ENCODE measurements around the gene MED13L. TPM values are rescaled to one million over a fixed set of nuclear protein-coding genes. Genes with fewer than 3 reads are reported as not detected.

The MED13L gene
- total RNA-seq, 2 experiments from 2014 or later, result 203 to 208 TPM

DNA sequence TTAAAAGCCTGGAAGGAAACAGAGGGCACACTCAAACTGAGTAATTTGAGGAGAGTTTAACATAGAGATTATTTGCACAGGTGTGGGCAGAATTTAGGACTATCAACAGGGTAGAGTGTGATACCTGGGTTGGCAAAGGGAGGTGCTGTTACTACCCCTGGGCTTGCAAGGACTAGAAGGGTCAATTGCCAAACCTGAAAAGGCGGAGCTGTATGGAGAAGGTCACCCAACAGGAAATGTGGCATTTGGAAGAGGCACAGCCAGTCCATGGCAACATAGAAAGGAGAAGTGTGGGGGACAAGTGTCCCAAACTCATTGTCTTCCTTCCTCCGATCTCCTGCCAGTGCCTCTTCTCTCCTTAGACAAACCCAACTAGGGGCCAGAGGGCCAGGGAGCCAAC lies 21.6 kb upstream of the MED13L start:
- H3K36me3 ChIP-seq (ENCODE audit: insufficient read depth, low read length), result no peaks in the 10 kb centered on the region
- no peak overlapping the region for H3K27ac Mint-ChIP-seq
- H3K9me3 Mint-ChIP-seq, result no peaks in the 10 kb centered on the region
- no peak overlapping the region for H3K27ac ChIP-seq (ENCODE audit: low read depth in 1 of 2, low read length in 2 of 2)
- H3K4me3 ChIP-seq (ENCODE audit: low read length), result no peak overlapping the region
- no peaks in the 10 kb centered on the region for H3K36me3 Mint-ChIP-seq (ENCODE audit: low read depth)
- ATAC-seq (ENCODE audit: poor library complexity) (no peak), DNase-seq (no peak)
- ChIA-PET POLR2A (no interaction called here), CTCF (no interaction called here)
- no peak overlapping the region for H3K4me3 Mint-ChIP-seq
- H3K27me3 ChIP-seq (ENCODE audit: control insufficient read depth in 1 of 2, insufficient read depth in 2 of 2, low read length in 2 of 2), result no peaks in the 10 kb centered on the region
- no peaks in the 10 kb centered on the region for H3K9me3 ChIP-seq (ENCODE audit: control insufficient read depth in 1 of 2, insufficient read depth in 1 of 2, low read length in 2 of 2)
- H3K27me3 Mint-ChIP-seq, result no peaks in the 10 kb centered on the region
- H3K4me1 Mint-ChIP-seq (ENCODE audit: low read depth), result peaks cover 9% of the 10 kb centered on the region
- intact Hi-C loops (cut with DNase I, micrococcal nuclease), result no loop called here
- no peaks in the 10 kb centered on the region for H3K4me1 ChIP-seq (ENCODE audit: insufficient read depth, low read length)
- TF ChIP-seq, protein P1, sequence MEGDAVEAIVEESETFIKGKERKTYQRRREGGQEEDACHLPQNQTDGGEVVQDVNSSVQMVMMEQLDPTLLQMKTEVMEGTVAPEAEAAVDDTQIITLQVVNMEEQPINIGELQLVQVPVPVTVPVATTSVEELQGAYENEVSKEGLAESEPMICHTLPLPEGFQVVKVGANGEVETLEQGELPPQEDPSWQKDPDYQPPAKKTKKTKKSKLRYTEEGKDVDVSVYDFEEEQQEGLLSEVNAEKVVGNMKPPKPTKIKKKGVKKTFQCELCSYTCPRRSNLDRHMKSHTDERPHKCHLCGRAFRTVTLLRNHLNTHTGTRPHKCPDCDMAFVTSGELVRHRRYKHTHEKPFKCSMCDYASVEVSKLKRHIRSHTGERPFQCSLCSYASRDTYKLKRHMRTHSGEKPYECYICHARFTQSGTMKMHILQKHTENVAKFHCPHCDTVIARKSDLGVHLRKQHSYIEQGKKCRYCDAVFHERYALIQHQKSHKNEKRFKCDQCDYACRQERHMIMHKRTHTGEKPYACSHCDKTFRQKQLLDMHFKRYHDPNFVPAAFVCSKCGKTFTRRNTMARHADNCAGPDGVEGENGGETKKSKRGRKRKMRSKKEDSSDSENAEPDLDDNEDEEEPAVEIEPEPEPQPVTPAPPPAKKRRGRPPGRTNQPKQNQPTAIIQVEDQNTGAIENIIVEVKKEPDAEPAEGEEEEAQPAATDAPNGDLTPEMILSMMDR (IDR thresholded peaks at IDR 0.05), result no peak

DNA sequence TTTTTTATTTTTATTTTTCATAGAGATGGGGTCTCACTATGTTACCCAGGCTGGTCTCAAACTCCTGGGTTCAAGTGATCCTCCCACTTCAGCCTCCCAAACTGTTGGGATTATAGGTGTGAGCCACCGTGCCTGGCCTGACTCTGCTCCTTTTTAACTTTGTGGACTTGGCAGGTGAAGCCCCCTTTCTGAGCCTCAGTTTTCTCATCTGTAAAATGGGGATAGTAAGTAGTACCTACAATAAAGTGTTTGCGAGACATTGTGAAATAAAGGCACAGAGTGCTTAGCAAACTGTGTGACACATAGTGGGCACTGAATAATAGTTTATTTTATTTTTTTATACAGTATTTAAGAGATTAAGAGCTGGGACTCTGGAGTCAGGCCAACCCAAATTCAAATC lies 21.1 kb upstream of the MED13L start:
- H3K9me3 Mint-ChIP-seq, result no peaks in the 10 kb centered on the region
- H3K4me1 Mint-ChIP-seq (ENCODE audit: low read depth), result peaks cover 9% of the 10 kb centered on the region
- TF ChIP-seq, protein P1 (IDR thresholded peaks at IDR 0.05), result no peak
- no peaks in the 10 kb centered on the region for H3K27me3 ChIP-seq (ENCODE audit: control insufficient read depth in 1 of 2, insufficient read depth in 2 of 2, low read length in 2 of 2)
- intact Hi-C loops (cut with DNase I, micrococcal nuclease), result no loop called here
- no peaks in the 10 kb centered on the region for H3K36me3 Mint-ChIP-seq (ENCODE audit: low read depth)
- H3K4me3 Mint-ChIP-seq, result no peak overlapping the region
- no peak overlapping the region for H3K27ac Mint-ChIP-seq
- ChIA-PET POLR2A (no interaction called here), CTCF (no interaction called here)
- no peak overlapping the region for H3K27ac ChIP-seq (ENCODE audit: low read depth in 1 of 2, low read length in 2 of 2)
- no peaks in the 10 kb centered on the region for H3K36me3 ChIP-seq (ENCODE audit: insufficient read depth, low read length)
- no peaks in the 10 kb centered on the region for H3K9me3 ChIP-seq (ENCODE audit: control insufficient read depth in 1 of 2, insufficient read depth in 1 of 2, low read length in 2 of 2)
- DNase-seq, result no peak
- ATAC-seq (ENCODE audit: poor library complexity), result no peak
- no peaks in the 10 kb centered on the region for H3K27me3 Mint-ChIP-seq
- no peak overlapping the region for H3K4me3 ChIP-seq (ENCODE audit: low read length)
- no peaks in the 10 kb centered on the region for H3K4me1 ChIP-seq (ENCODE audit: insufficient read depth, low read length)

- Histone ChIP-seq H3K4me1 (ENCODE audit: insufficient read depth, low read length) (no peaks in the 10 kb centered on the region), H3K9me3 (ENCODE audit: control insufficient read depth in 1 of 2, insufficient read depth in 1 of 2, low read length in 2 of 2) (no peaks in the 10 kb centered on the region), H3K4me3 (ENCODE audit: low read length) (no peak overlapping the region), H3K27ac (ENCODE audit: low read depth in 1 of 2, low read length in 2 of 2) (no peak overlapping the region), H3K27me3 (ENCODE audit: control insufficient read depth in 1 of 2, insufficient read depth in 2 of 2, low read length in 2 of 2) (no peaks in the 10 kb centered on the region), H3K36me3 (ENCODE audit: insufficient read depth, low read length) (no peaks in the 10 kb centered on the region)
- Mint-ChIP-seq H3K36me3 (ENCODE audit: low read depth) (no peaks in the 10 kb centered on the region), H3K9me3 (no peaks in the 10 kb centered on the region), H3K4me1 (ENCODE audit: low read depth) (peaks cover 9% of the 10 kb centered on the region), H3K27me3 (no peaks in the 10 kb centered on the region), H3K27ac (no peak overlapping the region), H3K4me3 (no peak overlapping the region)
- POLR2A ChIA-PET, result no interaction called here
- TF ChIP-seq, protein P1 (IDR thresholded peaks at IDR 0.05), result no peak
- intact Hi-C loops (cut with DNase I, micrococcal nuclease), result no loop called here
- ATAC-seq (ENCODE audit: poor library complexity), result no peak
- no peak for DNase-seq
- CTCF ChIA-PET, result no interaction called here
Measured at GRCh38 chr12:116297224-116297834, 19.8 kb upstream of the MED13L start.
